Chondrocyte (in vitro differentiated cells): Measurements from ENCODE around the gene ANO2. TPM values are rescaled to one million over a fixed set of nuclear protein-coding genes. Genes with fewer than 3 reads are reported as not detected.

Experiments
- DNase-seq: peaks from one replicate; pipeline ENCODE4 v3.0.0; 2021; ENCODE audit warnings: mixed read lengths, low spot score
- H3K27ac Mint-ChIP-seq: one replicate; pipeline ENCODE4 v1.8.0; 2021; ENCODE audit warnings: mild to moderate bottlenecking, moderate library complexity, mixed read lengths; ENCODE audit not compliant: unreplicated experiment
- H3K27me3 Mint-ChIP-seq: 2 replicates; pipeline ENCODE4 v1.8.0; 2021; ENCODE audit warnings: low read depth, mixed read lengths
- H3K36me3 Mint-ChIP-seq: 2 replicates; pipeline ENCODE4 v1.8.0; 2021; ENCODE audit warnings: low read depth, mixed read lengths
- H3K4me1 Mint-ChIP-seq: 2 replicates; pipeline ENCODE4 v1.8.0; 2021; ENCODE audit warnings: low read depth, mild to moderate bottlenecking, mixed read lengths
- H3K4me3 Mint-ChIP-seq: one replicate; pipeline ENCODE4 v1.8.0; 2021; ENCODE audit warnings: mild to moderate bottlenecking, moderate library complexity, mixed read lengths; ENCODE audit not compliant: unreplicated experiment
- H3K9me3 Mint-ChIP-seq: 2 replicates; pipeline ENCODE4 v1.8.0; 2021; ENCODE audit warnings: low read depth, mixed read lengths
- total RNA-seq: library from RNA; stranded (reverse); gene quantifications from 3 replicates; pipeline ENCODE4 v1.2.1, GENCODE V29; 2021
- TF ChIP-seq, protein P1 (sequence below): fragments of 200-600 bp; sonication (generic); IDR thresholded peaks from 2 replicates; pipeline ENCODE4 v1.5.0; 2021; ENCODE audit warnings: antibody characterized with exemption, mild to moderate bottlenecking, moderate library complexity

The ANO2 gene
- total RNA-seq, 1 donor from 2014 or later, result 0.47 TPM

GRCh38 chr12:5582541-5582940 lies 362.5 kb downstream of the ANO2 start:
- Mint-ChIP-seq H3K27me3 (no peaks in the 10 kb centered on the region), H3K9me3 (no peaks in the 10 kb centered on the region), H3K36me3 (no peaks in the 10 kb centered on the region), H3K4me3 (no peak overlapping the region), H3K4me1 (peaks cover 47% of the 10 kb centered on the region), H3K27ac (no peak overlapping the region)
- no peak for DNase-seq
- TF ChIP-seq, protein P1, sequence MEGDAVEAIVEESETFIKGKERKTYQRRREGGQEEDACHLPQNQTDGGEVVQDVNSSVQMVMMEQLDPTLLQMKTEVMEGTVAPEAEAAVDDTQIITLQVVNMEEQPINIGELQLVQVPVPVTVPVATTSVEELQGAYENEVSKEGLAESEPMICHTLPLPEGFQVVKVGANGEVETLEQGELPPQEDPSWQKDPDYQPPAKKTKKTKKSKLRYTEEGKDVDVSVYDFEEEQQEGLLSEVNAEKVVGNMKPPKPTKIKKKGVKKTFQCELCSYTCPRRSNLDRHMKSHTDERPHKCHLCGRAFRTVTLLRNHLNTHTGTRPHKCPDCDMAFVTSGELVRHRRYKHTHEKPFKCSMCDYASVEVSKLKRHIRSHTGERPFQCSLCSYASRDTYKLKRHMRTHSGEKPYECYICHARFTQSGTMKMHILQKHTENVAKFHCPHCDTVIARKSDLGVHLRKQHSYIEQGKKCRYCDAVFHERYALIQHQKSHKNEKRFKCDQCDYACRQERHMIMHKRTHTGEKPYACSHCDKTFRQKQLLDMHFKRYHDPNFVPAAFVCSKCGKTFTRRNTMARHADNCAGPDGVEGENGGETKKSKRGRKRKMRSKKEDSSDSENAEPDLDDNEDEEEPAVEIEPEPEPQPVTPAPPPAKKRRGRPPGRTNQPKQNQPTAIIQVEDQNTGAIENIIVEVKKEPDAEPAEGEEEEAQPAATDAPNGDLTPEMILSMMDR, result no peak

DNA sequence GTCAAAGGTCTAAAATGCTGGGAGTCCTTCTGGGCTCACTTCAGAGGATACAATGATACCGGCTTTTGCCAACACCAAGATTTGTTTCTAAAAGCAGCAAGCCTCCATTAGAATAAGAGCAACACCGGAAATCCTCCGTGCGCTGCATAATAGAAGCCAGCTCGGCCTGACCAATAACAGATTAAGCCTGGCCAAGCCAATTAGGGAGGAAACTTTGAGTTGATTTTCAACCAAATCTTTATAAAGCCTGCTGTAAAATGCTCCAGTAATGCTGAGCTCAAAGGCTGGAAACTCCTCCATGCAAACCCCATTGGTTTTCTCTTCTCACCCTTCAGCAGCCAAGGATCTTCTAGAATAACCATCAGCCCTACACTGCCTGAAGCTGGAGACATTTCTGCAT lies 363.0 kb downstream of the ANO2 start:
- TF ChIP-seq, protein P1, result no peak
- Mint-ChIP-seq H3K27ac (no peak overlapping the region), H3K27me3 (no peaks in the 10 kb centered on the region), H3K4me1 (peaks cover 47% of the 10 kb centered on the region), H3K4me3 (no peak overlapping the region), H3K9me3 (no peaks in the 10 kb centered on the region), H3K36me3 (no peaks in the 10 kb centered on the region)
- no peak for DNase-seq

DNA sequence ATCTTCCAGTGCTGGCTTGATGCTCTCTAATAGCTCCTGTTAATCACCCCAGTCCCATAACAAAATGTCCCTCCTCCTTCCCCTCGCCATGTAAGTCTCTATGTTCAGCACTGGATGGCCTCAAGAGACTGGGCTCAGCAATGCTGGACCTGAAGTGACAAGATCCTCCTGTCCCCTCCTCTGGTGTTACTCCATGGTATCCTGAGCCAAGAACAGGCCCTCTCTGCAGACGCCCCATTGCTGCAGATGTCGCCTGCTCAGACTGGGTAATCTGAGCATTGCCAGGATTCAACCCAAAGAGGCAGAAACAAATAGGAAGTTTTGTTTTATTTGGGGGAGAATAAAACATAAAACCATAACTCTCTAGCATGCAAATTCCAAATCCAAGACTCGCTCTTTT lies 363.4 kb downstream of the ANO2 start:
- Mint-ChIP-seq H3K4me3 (no peak overlapping the region), H3K4me1 (peaks cover 45% of the 10 kb centered on the region), H3K27me3 (no peaks in the 10 kb centered on the region), H3K27ac (peak overlapping the region; percentile 24), H3K9me3 (no peaks in the 10 kb centered on the region), H3K36me3 (no peaks in the 10 kb centered on the region)
- no peak for DNase-seq
- TF ChIP-seq, protein P1, result no peak

DNA sequence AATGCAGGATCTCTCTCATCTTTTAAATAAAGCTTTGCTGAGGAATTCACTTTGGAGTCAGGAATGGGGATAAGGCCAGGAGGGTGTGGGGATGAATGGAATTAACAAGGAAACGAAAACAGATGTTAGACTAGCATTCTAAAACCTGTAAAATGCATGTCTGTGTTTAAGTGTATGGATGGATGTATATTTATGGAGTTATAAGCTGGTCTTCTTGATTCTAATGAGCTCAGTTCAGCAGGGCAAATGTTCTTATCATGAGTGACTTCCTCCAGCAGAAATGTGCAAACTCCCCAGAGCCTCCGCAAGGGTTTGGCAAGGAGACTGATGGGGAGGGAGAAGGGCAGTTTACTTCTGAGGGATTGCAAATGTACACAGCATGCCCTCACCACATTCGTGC lies 364.0 kb downstream of the ANO2 start:
- TF ChIP-seq, protein P1, result no peak
- no peak for DNase-seq

GRCh38 chr12:5578775-5579174 lies 366.3 kb downstream of the ANO2 start:
- H3K9me3 Mint-ChIP-seq, result no peaks in the 10 kb centered on the region
- no peak overlapping the region for H3K4me3 Mint-ChIP-seq
- no peak for DNase-seq
- H3K36me3 Mint-ChIP-seq, result no peaks in the 10 kb centered on the region
- peaks cover 26% of the 10 kb centered on the region for H3K4me1 Mint-ChIP-seq
- H3K27me3 Mint-ChIP-seq, result no peaks in the 10 kb centered on the region
- H3K27ac Mint-ChIP-seq, result no peak overlapping the region
- TF ChIP-seq, protein P1, result no peak

More for the DNA sequence above, 364.0 kb downstream of the ANO2 start:
- H3K9me3 Mint-ChIP-seq, result no peaks in the 10 kb centered on the region
- H3K36me3 Mint-ChIP-seq, result no peaks in the 10 kb centered on the region
- H3K4me3 Mint-ChIP-seq, result no peak overlapping the region
- H3K27me3 Mint-ChIP-seq, result no peaks in the 10 kb centered on the region
- no peak overlapping the region for H3K27ac Mint-ChIP-seq
- H3K4me1 Mint-ChIP-seq, result peaks cover 39% of the 10 kb centered on the region
